ENCODE results near the gene OXLD1.

Gene OXLD1

GRCh38 chr17:81666342-81667191 lies at the start of gene OXLD1, which contains the start of gene CCDC137 (continued):
- TF ChIP-seq ZNF488 (tag by site-specific recombination; IDR thresholded peaks at IDR 0.05) (no peak), ZNF645 (tag by site-specific recombination; IDR thresholded peaks at IDR 0.05) (no peak), ZSCAN16 (tag by site-specific recombination; IDR thresholded peaks at IDR 0.05) (no peak), ZNF214 (tag by site-specific recombination; IDR thresholded peaks at IDR 0.05; ENCODE audit: borderline replicate concordance) (no peak), GFI1B (tag by site-specific recombination; IDR thresholded peaks at IDR 0.05) (no peak), ZNF37A (tag by site-specific recombination; IDR thresholded peaks at IDR 0.05) (no peak), ZNF513 (tag by site-specific recombination; IDR thresholded peaks at IDR 0.05) (no peak), ZNF626 (tag by site-specific recombination; IDR thresholded peaks at IDR 0.05) (no peak), ZNF561 (tag by site-specific recombination; IDR thresholded peaks at IDR 0.05; ENCODE audit: borderline replicate concordance) (peak; percentile 78; the same call in 1 of the 2 replicates), ZNF324 (tag by site-specific recombination; IDR thresholded peaks at IDR 0.05) (peak; percentile 46; the same call in 1 of the 2 replicates), SCRT2 (tag by site-specific recombination; IDR thresholded peaks at IDR 0.05) (no peak), ZNF433 (tag by site-specific recombination; IDR thresholded peaks at IDR 0.05; ENCODE audit: low read depth) (no peak), FEZF1 (tag by site-specific recombination; IDR thresholded peaks at IDR 0.05) (no peak), ZNF133 (tag by site-specific recombination; IDR thresholded peaks at IDR 0.05) (no peak), ZBTB48 (tag by site-specific recombination; IDR thresholded peaks at IDR 0.05) (peak; percentile 97), ZNF776 (tag by site-specific recombination; IDR thresholded peaks at IDR 0.05; ENCODE audit: borderline replicate concordance) (no peak), KLF17 (tag by site-specific recombination; IDR thresholded peaks at IDR 0.05) (no peak), ZNF473 (tag by site-specific recombination; IDR thresholded peaks at IDR 0.05) (no peak), EGR2 (tag by site-specific recombination; IDR thresholded peaks at IDR 0.05; ENCODE audit: low read depth) (peak; percentile 56), ZBTB17 (tag by site-specific recombination; IDR thresholded peaks at IDR 0.05) (peak; percentile 28), BCL11A (tag by site-specific recombination; IDR thresholded peaks at IDR 0.05; ENCODE audit: low read depth) (no peak), SCRT1 (tag by site-specific recombination; IDR thresholded peaks at IDR 0.05; ENCODE audit: borderline replicate concordance) (no peak), SETDB1 (IDR thresholded peaks at IDR 0.05; ENCODE audit: insufficient read length, low read length) (no peak), ZNF555 (tag by site-specific recombination; conservative IDR thresholded peaks at IDR 0.05) (no peak), REPIN1 (tag by site-specific recombination; IDR thresholded peaks at IDR 0.05; ENCODE audit: low read depth) (no peak), ZNF747 (tag by site-specific recombination; IDR thresholded peaks at IDR 0.05) (no peak), ZNF596 (tag by site-specific recombination; IDR thresholded peaks at IDR 0.05) (no peak), ZBTB21 (tag by site-specific recombination; IDR thresholded peaks at IDR 0.05) (no peak), ZNF629 (tag by site-specific recombination; IDR thresholded peaks at IDR 0.05) (peak; percentile 45; the same call in 1 of the 2 replicates), ZNF501 (tag by site-specific recombination; IDR thresholded peaks at IDR 0.05) (no peak; the same call in 1 of the 2 replicates), ZNF280C (tag by site-specific recombination; IDR thresholded peaks at IDR 0.05) (no peak), ZNF2 (tag by site-specific recombination; IDR thresholded peaks at IDR 0.05) (no peak), ZNF362 (tag by site-specific recombination; IDR thresholded peaks at IDR 0.05) (no peak), ZNF843 (tag by site-specific recombination; IDR thresholded peaks at IDR 0.05) (no peak)
